Aorta (tissue), 5 donors: ENCODE results near the gene ING2. TPM values are rescaled to one million over a fixed set of nuclear protein-coding genes. Genes with fewer than 3 reads are reported as not detected.

Experiments
- ATAC-seq: fragments of 200-7000 bp; cut with Tn5 transposase; one replicate; pipeline ENCODE4 v1.9.1; 2022; ENCODE audit warnings: moderate library complexity; ENCODE audit not compliant: low FRiP score
- DNase-seq, 2 donors: peaks; one replicate each; pipeline ENCODE4 v3.0.0-alpha.2; 2020
- H3K27ac ChIP-seq, 2 donors: one replicate each; pipeline ENCODE4 v1.5.1; 2013; ENCODE audit warnings: low read length in 2 of 2, mild to moderate bottlenecking in 2 of 2, moderate library complexity in 2 of 2, control low read depth in 1 of 2, inconsistent platforms in 1 of 2, low read depth in 1 of 2
- H3K27me3 ChIP-seq, 2 donors: one replicate each; pipeline ENCODE4 v1.6.1; 2013; ENCODE audit warnings: control low read depth in 1 of 2, low read length in 1 of 2, mild to moderate bottlenecking in 1 of 2, moderate library complexity in 1 of 2; ENCODE audit not compliant: insufficient read depth in 2 of 2, control insufficient read depth in 1 of 2
- H3K36me3 ChIP-seq, 2 donors: one replicate each; pipeline ENCODE4 v1.6.1; 2013; ENCODE audit warnings: control low read depth in 1 of 2, low read length in 1 of 2, mild to moderate bottlenecking in 1 of 2; ENCODE audit not compliant: insufficient read depth in 2 of 2, control insufficient read depth in 1 of 2
- H3K4me1 ChIP-seq, 2 donors: one replicate each; pipeline ENCODE4 v1.6.1; 2013; ENCODE audit warnings: low read length in 2 of 2, control low read depth in 1 of 2, mild to moderate bottlenecking in 1 of 2, moderate library complexity in 1 of 2; ENCODE audit not compliant: insufficient read depth in 2 of 2, control insufficient read depth in 1 of 2
- H3K4me3 ChIP-seq, 2 donors: one replicate each; pipeline ENCODE4 v1.5.1; 2013; ENCODE audit warnings: low read length in 2 of 2, control low read depth in 1 of 2, mild to moderate bottlenecking in 1 of 2
- H3K9me3 ChIP-seq: one replicate; pipeline ENCODE4 v1.6.1; 2013; ENCODE audit warnings: mild to moderate bottlenecking, low read length; ENCODE audit not compliant: control insufficient read depth
- WGBS, 2 donors: extraction: QIAGEN DNeasy Blood & Tissue Kit; methylation state at CpG; one replicate each; pipeline ENCODE4 v1.1.7; 2013; 5-methylcytosine and 5-hydroxymethylcytosine counted together
- intact Hi-C, 2 donors: fragments of 100-400 bp; cut with DNase I; formaldehyde crosslinking; loops; one replicate each; pipeline versions ENCODE4 v1.14.2 to v1.15.0; 2022
- polyA plus RNA-seq, 2 donors: library from polyadenylated mRNA; stranded (reverse); fragments of 200-250 nt; gene quantifications; one replicate each; pipeline ENCODE4 v1.2.3, GENCODE V29; 2013
- total RNA-seq, 2 donors: library from RNA; stranded (reverse); fragmentation: NEBNext Ultra II Directional; extraction: Animal tissue kit (Norgen Biotek cat#: 25700); gene quantifications; one replicate each; pipeline ENCODE4 v1.2.1, GENCODE V29; 2021
- donor health status: healthy with polysubstance abuse.
- donor health status: Bipolar disorder and iron deficiency.
- donor health status: DM: no; HTN: no; CAD: no.
- donor health status: DM: no; HTN: no; CAD: no.
- donor health status: DM: yes; HTN: yes; CAD: no.

The ING2 gene
- total and polyA plus RNA-seq, 4 donors: 6.3 to 22.3 (median 9.9) TPM

DNA sequence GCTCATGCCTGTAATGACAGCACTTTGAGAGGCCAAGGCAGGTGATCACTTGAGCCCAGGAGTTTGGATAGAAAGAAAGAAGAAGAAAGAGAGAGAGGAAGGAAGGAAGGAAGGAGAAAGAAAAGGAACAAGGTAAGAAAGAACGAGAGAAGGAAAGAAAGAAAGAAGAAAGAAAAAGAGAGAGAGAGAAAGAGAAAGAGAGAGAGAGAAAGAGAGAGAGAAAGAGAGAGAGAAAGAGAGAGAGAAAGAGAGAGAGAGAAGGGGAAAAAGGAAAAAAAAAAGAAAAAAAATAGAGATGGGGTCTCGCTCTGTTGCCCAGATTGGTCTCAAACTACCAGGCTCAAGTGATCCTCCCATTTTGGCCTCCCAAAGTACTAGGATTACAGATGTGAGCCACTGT is 22.5 kb downstream of the ING2 start:
- Histone ChIP-seq H3K4me3 (no peak overlapping the region), H3K4me1 (no peaks in the 10 kb centered on the region), H3K27ac (no peak overlapping the region), H3K27me3 (no peaks in the 10 kb centered on the region), H3K9me3 (no peaks in the 10 kb centered on the region), H3K36me3 (no peaks in the 10 kb centered on the region)
- 44 to 47% methylated on average over 2 of the region's 2 CpGs for WGBS, 2 donors
- no peak for ATAC-seq
- intact Hi-C loops: no loop called here
- no peak for DNase-seq

DNA sequence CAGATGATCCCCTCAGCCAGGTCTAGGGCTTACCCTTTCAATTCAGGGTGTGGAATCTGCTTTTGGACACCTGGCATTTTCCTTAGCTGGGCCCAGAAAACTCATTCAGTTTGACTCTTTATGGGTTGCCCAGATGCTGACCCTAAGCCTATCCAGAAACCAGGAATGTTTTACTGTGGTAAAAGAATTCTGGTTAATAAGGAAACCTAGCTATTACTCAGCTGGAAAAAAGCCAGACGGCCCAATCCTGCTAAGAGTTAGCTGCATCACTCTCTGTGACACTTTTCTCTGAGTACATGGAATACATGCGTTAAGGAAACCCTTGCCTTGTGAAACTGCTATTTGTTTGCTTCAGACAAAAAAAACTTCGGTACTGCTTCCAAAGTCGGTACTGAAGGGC is 28.0 kb downstream of the ING2 start:
- no peaks in the 10 kb centered on the region for H3K4me1 ChIP-seq
- no peaks in the 10 kb centered on the region for H3K27me3 ChIP-seq
- ATAC-seq (no peak), DNase-seq (no peak)
- no peaks in the 10 kb centered on the region for H3K36me3 ChIP-seq
- H3K4me3 ChIP-seq: no peak overlapping the region
- H3K9me3 ChIP-seq: no peaks in the 10 kb centered on the region
- H3K27ac ChIP-seq: no peak overlapping the region
- intact Hi-C loops: no loop called here
- 50 to 58% methylated on average over 4 of the region's 4 CpGs for WGBS, 2 donors

GRCh38 chr4:183533698-183534097 is 28.8 kb downstream of the ING2 start:
- Histone ChIP-seq H3K4me1 (no peaks in the 10 kb centered on the region), H3K27ac (no peak overlapping the region), H3K36me3 (no peaks in the 10 kb centered on the region), H3K4me3 (no peak overlapping the region), H3K9me3 (no peaks in the 10 kb centered on the region), H3K27me3 (no peaks in the 10 kb centered on the region)
- intact Hi-C loops: no loop called here
- no peak for DNase-seq
- no peak for ATAC-seq
- 46 to 72% methylated on average over 23 of the region's 23 CpGs for WGBS, 2 donors

GRCh38 chr4:183540410-183541009 is 35.7 kb downstream of the ING2 start:
- H3K4me3 ChIP-seq: no peak overlapping the region
- intact Hi-C loops: no loop called here
- H3K4me1 ChIP-seq: no peaks in the 10 kb centered on the region
- no peak overlapping the region for H3K27ac ChIP-seq
- H3K36me3 ChIP-seq: no peaks in the 10 kb centered on the region
- no peaks in the 10 kb centered on the region for H3K9me3 ChIP-seq
- DNase-seq (no peak), ATAC-seq (peak; percentile 56)
- WGBS, 2 donors: 50 to 56% methylated on average over 13 of the region's 13 CpGs
- no peaks in the 10 kb centered on the region for H3K27me3 ChIP-seq

DNA sequence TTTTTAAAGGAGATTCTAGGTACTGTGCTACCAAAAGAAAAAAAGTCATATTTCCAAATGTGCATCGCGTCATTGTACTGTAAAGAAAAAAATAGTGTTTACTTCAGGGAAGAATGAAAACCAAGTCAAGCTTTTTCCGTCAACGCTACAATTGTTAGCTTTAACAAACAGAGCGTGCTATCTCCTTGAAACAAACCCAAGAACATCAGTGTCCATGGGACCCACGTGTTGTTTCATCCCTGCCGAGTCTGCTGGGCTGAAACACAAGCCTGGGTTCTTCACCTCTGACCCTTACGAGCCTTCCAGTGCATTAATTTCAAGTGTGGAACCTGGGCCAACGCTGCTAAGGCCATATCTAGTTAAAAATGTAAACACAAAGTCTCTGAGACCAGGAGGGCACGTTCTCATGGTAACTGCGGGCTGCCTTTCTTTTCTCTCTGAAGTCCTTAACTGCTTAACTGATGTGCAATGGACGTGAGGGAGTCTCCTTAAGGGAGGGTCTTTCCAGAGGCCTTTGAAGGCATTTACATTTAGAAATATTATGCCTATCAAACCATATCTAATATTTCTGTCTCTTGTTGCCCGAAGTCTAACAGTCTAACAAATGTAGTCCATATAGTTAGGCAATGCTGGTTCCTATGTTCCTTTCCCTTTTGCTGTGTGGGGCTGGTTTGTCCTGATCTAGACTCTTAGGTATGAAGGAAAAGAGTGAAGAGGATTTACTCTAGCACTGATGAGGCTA is 36.3 kb downstream of the ING2 start:
- Histone ChIP-seq H3K36me3 (no peaks in the 10 kb centered on the region), H3K4me1 (no peaks in the 10 kb centered on the region), H3K9me3 (no peaks in the 10 kb centered on the region), H3K27me3 (no peaks in the 10 kb centered on the region), H3K4me3 (peak overlapping the region in 1 of 2 donors; percentile 16), H3K27ac (no peak overlapping the region)
- DNase-seq (no peak), ATAC-seq (peak; percentile 68)
- intact Hi-C loops: no loop called here
- WGBS, 2 donors: 13 to 14% methylated on average over 13 of the region's 13 CpGs

- no peaks in the 10 kb centered on the region for H3K27me3 ChIP-seq
- DNase-seq (no peak), ATAC-seq (no peak)
- 48 to 51% methylated on average over 3 of the region's 3 CpGs for WGBS, 2 donors
- no peak overlapping the region for H3K27ac ChIP-seq
- H3K4me1 ChIP-seq: no peaks in the 10 kb centered on the region
- H3K9me3 ChIP-seq: no peaks in the 10 kb centered on the region
- intact Hi-C loops: no loop called here
- no peaks in the 10 kb centered on the region for H3K36me3 ChIP-seq
- H3K4me3 ChIP-seq: no peak overlapping the region
Observed at GRCh38 chr4:183541752-183542040, 36.8 kb downstream of the ING2 start.

- Histone ChIP-seq H3K27me3 (no peaks in the 10 kb centered on the region), H3K9me3 (no peaks in the 10 kb centered on the region), H3K4me3 (no peak overlapping the region), H3K4me1 (no peaks in the 10 kb centered on the region), H3K27ac (no peak overlapping the region), H3K36me3 (no peaks in the 10 kb centered on the region)
- WGBS, 2 donors: 9% methylated on average over 2 of the region's 2 CpGs
- DNase-seq: no peak
- intact Hi-C loops: no loop called here
- ATAC-seq: no peak
Observed at GRCh38 chr4:183543435-183543834, 38.6 kb downstream of the ING2 start.

GRCh38 chr4:183544109-183544508 is 39.3 kb downstream of the ING2 start:
- WGBS, 2 donors: 82 to 85% methylated on average over 5 of the region's 5 CpGs
- ATAC-seq (no peak), DNase-seq (no peak)
- Histone ChIP-seq H3K4me1 (no peaks in the 10 kb centered on the region), H3K27ac (no peak overlapping the region), H3K9me3 (no peaks in the 10 kb centered on the region), H3K27me3 (no peaks in the 10 kb centered on the region), H3K36me3 (no peaks in the 10 kb centered on the region), H3K4me3 (no peak overlapping the region)
- intact Hi-C loops: no loop called here

GRCh38 chr4:183546376-183546775 is 41.5 kb downstream of the ING2 start:
- Histone ChIP-seq H3K9me3 (no peaks in the 10 kb centered on the region), H3K4me1 (no peaks in the 10 kb centered on the region), H3K4me3 (no peak overlapping the region), H3K36me3 (no peaks in the 10 kb centered on the region), H3K27ac (no peak overlapping the region), H3K27me3 (no peaks in the 10 kb centered on the region)
- DNase-seq (no peak), ATAC-seq (no peak)
- intact Hi-C loops: no loop called here
- WGBS, 2 donors: 96% methylated on average over 6 of the region's 6 CpGs
